H1 (cell line): ENCODE measurements around the gene TUBGCP2. TPM values are rescaled to one million over a fixed set of nuclear protein-coding genes. Genes with fewer than 3 reads are reported as not detected.

Experiments used
- CTCF ChIA-PET: fragments of 300-600 bp; sonication (Branson Sonifier 250); formaldehyde crosslinking; loops from one replicate; lab custom pipeline; 2021; ENCODE audit not compliant: partially characterized antibody; lab: Charles Lee
- POLR2A ChIA-PET: fragments of 300-600 bp; sonication (Branson Sonifier 250); formaldehyde crosslinking; loops from one replicate; lab custom pipeline; 2021; ENCODE audit warnings: inconsistent platforms; ENCODE audit not compliant: partially characterized antibody; lab: Charles Lee
- DNase-seq, 2 experiments: peaks; one replicate each; pipeline versions ENCODE4 v3.0.0 to v3.0.0-alpha.2; 2010 to 2022; ENCODE audit warnings: low spot score in 2 of 2, low read depth in 1 of 2, mixed read lengths in 1 of 2
- FAIRE-seq: peaks from 2 replicates; lab custom pipeline; 2011; peaks lifted over from hg19 to GRCh38; lab: Jason Lieb, UNC
- H2AFZ ChIP-seq: 2 replicates; pipeline ENCODE4 v1.8.1; 2012; ENCODE audit warnings: low read length, inconsistent platforms
- H2AK5ac ChIP-seq: 2 replicates; pipeline ENCODE4 v1.6.1; 2013; ENCODE audit warnings: low read depth, low read length
- H2BK120ac ChIP-seq: replicated peaks from 2 replicates; pipeline ENCODE3; 2013; ENCODE audit warnings: low read depth, low read length, inconsistent platforms
- H2BK12ac ChIP-seq: 2 replicates; pipeline ENCODE4 v1.6.1; 2013; ENCODE audit warnings: low read depth, low read length
- H2BK15ac ChIP-seq: 2 replicates; pipeline ENCODE4 v1.6.1; 2013; ENCODE audit warnings: low read length
- H2BK20ac ChIP-seq: 2 replicates; pipeline ENCODE4 v1.6.1; 2013; ENCODE audit warnings: low read length
- H2BK5ac ChIP-seq: 2 replicates; pipeline ENCODE4 v1.6.1; 2013; ENCODE audit warnings: low read depth, low read length
- H3K14ac ChIP-seq: 2 replicates; pipeline ENCODE4 v1.6.1; 2013; ENCODE audit warnings: inconsistent platforms; ENCODE audit not compliant: insufficient read length
- H3K18ac ChIP-seq: 2 replicates; pipeline ENCODE4 v1.6.1; 2013; ENCODE audit warnings: low read length; ENCODE audit errors: extremely low read depth
- H3K23ac ChIP-seq: 2 replicates; pipeline ENCODE4 v1.6.1; 2013; ENCODE audit warnings: inconsistent platforms; ENCODE audit not compliant: insufficient read length
- H3K23me2 ChIP-seq: 2 replicates; pipeline ENCODE4 v1.6.1; 2013; ENCODE audit warnings: low read depth, low read length
- H3K27ac ChIP-seq: 2 replicates; pipeline ENCODE4 v1.6.1; 2011; ENCODE audit warnings: low read depth, low read length, inconsistent platforms
- H3K27me3 ChIP-seq, 4 experiments: replicated peaks in 1 of 4; 1 replicate in 1 of 4; 2 replicates in 3 of 4; pipeline versions ENCODE4 v1.6.1 to v1.8.1; 2011 to 2013; ENCODE audit warnings: low read length in 3 of 4, mild to moderate bottlenecking in 3 of 4, inconsistent platforms in 2 of 4, mixed read lengths in 2 of 4, moderate library complexity in 1 of 4; ENCODE audit not compliant: control insufficient read depth in 3 of 4, insufficient read depth in 3 of 4; ENCODE audit errors: extremely low read depth in 1 of 4
- H3K36me3 ChIP-seq, 4 experiments: 2 replicates each; pipeline versions ENCODE4 v1.6.1 to v1.8.1; 2011 to 2013; ENCODE audit warnings: mild to moderate bottlenecking in 4 of 4, low read length in 3 of 4, moderate library complexity in 2 of 4, control low read depth in 1 of 4, inconsistent platforms in 1 of 4; ENCODE audit not compliant: insufficient read depth in 4 of 4, control insufficient read depth in 2 of 4
- H3K4ac ChIP-seq: replicated peaks from 2 replicates; pipeline ENCODE3; 2013; ENCODE audit warnings: low read length, low read depth, mixed read lengths, inconsistent platforms; ENCODE audit not compliant: insufficient read length
- H3K4me1 ChIP-seq, 4 experiments: replicated peaks in 1 of 4; 1 replicate in 1 of 4; 2 replicates in 3 of 4; pipeline versions ENCODE4 v1.6.1 to v1.8.1; 2011 to 2013; ENCODE audit warnings: low read length in 3 of 4, inconsistent platforms in 2 of 4, mixed read lengths in 1 of 4; ENCODE audit not compliant: insufficient read depth in 4 of 4, control insufficient read depth in 3 of 4
- H3K4me2 ChIP-seq, 2 experiments: 2 replicates each; pipeline versions ENCODE4 v1.6.1 to v1.8.1; 2011 to 2013; ENCODE audit warnings: low read depth in 2 of 2, low read length in 2 of 2, control low read depth in 1 of 2, inconsistent platforms in 1 of 2, mild to moderate bottlenecking in 1 of 2; ENCODE audit not compliant: insufficient read depth in 1 of 2
- H3K4me3 ChIP-seq, 4 experiments: fragments of 200-600, 300-600 bp in 1 of 4; sonication (generic), shearing (Covaris generic), sonication (Bioruptor Twin) in 1 of 4; 2 replicates each; pipeline versions ENCODE4 v1.5.1 to v1.8.1; 2011 to 2016; ENCODE audit warnings: low read length in 4 of 4, low read depth in 3 of 4, control low read depth in 2 of 4, inconsistent platforms in 2 of 4, mild to moderate bottlenecking in 2 of 4, mixed read lengths in 1 of 4, moderate library complexity in 1 of 4; ENCODE audit not compliant: insufficient read depth in 2 of 4; ENCODE audit errors: extremely low read depth in 1 of 4
- H3K56ac ChIP-seq: replicated peaks from 2 replicates; pipeline ENCODE3; 2013; ENCODE audit warnings: low read depth, mild to moderate bottlenecking, mixed read lengths, low read length, inconsistent platforms; ENCODE audit not compliant: insufficient read length
- H3K79me1 ChIP-seq: 2 replicates; pipeline ENCODE4 v1.6.1; 2013; ENCODE audit warnings: low read depth, low read length, control low read depth
- H3K79me2 ChIP-seq, 2 experiments: 2 replicates each; pipeline versions ENCODE4 v1.6.1 to v1.8.1; 2012 to 2013; ENCODE audit warnings: low read length in 2 of 2, mild to moderate bottlenecking in 2 of 2, inconsistent platforms in 1 of 2; ENCODE audit not compliant: insufficient read depth in 2 of 2, control insufficient read depth in 1 of 2
- H3K9ac ChIP-seq, 4 experiments: replicated peaks in 1 of 4; 1 replicate in 1 of 4; 2 replicates in 3 of 4; pipeline versions ENCODE4 v1.6.1 to v1.8.1; 2011 to 2013; ENCODE audit warnings: low read depth in 3 of 4, low read length in 3 of 4, control low read depth in 2 of 4, mild to moderate bottlenecking in 2 of 4, moderate library complexity in 2 of 4, inconsistent platforms in 1 of 4; ENCODE audit errors: extremely low read depth in 1 of 4
- H3K9me3 ChIP-seq, 2 experiments: 2 replicates each; pipeline versions ENCODE4 v1.6.1 to v1.8.1; 2012 to 2013; ENCODE audit warnings: mild to moderate bottlenecking in 2 of 2, moderate library complexity in 2 of 2, control low read depth in 1 of 2, inconsistent platforms in 1 of 2, low read depth in 1 of 2, low read length in 1 of 2, mixed read lengths in 1 of 2; ENCODE audit not compliant: insufficient read depth in 2 of 2
- H4K20me1 ChIP-seq, 2 experiments: replicated peaks in 1 of 2; 2 replicates each; pipeline versions ENCODE3 to v1.8.1; 2011 to 2013; ENCODE audit warnings: inconsistent platforms in 2 of 2, low read length in 2 of 2, mild to moderate bottlenecking in 1 of 2; ENCODE audit not compliant: insufficient read depth in 2 of 2, control insufficient read depth in 1 of 2
- H4K5ac ChIP-seq: 2 replicates; pipeline ENCODE4 v1.6.1; 2013; ENCODE audit warnings: low read length, low read depth, mixed read lengths, inconsistent platforms; ENCODE audit not compliant: insufficient read length
- H4K8ac ChIP-seq: 2 replicates; pipeline ENCODE4 v1.8.0; 2013; ENCODE audit warnings: mild to moderate bottlenecking, moderate library complexity, low read length, inconsistent platforms; ENCODE audit not compliant: insufficient read depth; ENCODE audit errors: extremely low read depth
- H4K91ac ChIP-seq: replicated peaks from 2 replicates; pipeline ENCODE3; 2013; ENCODE audit warnings: low read length, mixed read lengths, inconsistent platforms; ENCODE audit not compliant: insufficient read length
- BACH1 ChIP-seq: IDR thresholded peaks from 2 replicates; pipeline ENCODE4 v1.6.1; 2012; ENCODE audit warnings: low read length, improper control_type of control experiment
- NANOG ChIP-seq: IDR thresholded peaks from 2 replicates; pipeline ENCODE4 v1.6.1; 2011; ENCODE audit warnings: low read length, low read depth, mild to moderate bottlenecking, inconsistent platforms; ENCODE audit not compliant: insufficient read depth, poor library complexity, severe bottlenecking
- SIX5 ChIP-seq: IDR thresholded peaks from 2 replicates; pipeline ENCODE4 v1.6.1; 2011; ENCODE audit warnings: mild to moderate bottlenecking, low read depth, low read length
- SUZ12 ChIP-seq: fragments of 200-600 bp; sonication (generic); IDR thresholded peaks from 2 replicates; pipeline ENCODE4 v1.6.1; 2012; ENCODE audit warnings: mild to moderate bottlenecking, inconsistent platforms, low read length, moderate library complexity, mixed read lengths
- TAF7 ChIP-seq: optimal IDR thresholded peaks from 2 replicates; pipeline ENCODE3; 2011; ENCODE audit warnings: low read depth, mild to moderate bottlenecking, inconsistent platforms, low read length, moderate library complexity, borderline replicate concordance
- TBP ChIP-seq: IDR thresholded peaks from 2 replicates; pipeline ENCODE4 v1.6.1; 2011; ENCODE audit warnings: low read depth, low read length, improper control_type of control experiment
- TEAD4 ChIP-seq: IDR thresholded peaks from 2 replicates; pipeline ENCODE4 v1.6.1; 2012; ENCODE audit warnings: low read depth, low read length, inconsistent platforms, mixed read lengths
- WGBS, 2 experiments: shearing (Covaris generic) in 1 of 2; methylation state at CpG; one replicate each; pipeline versions ENCODE4 v1.1.6 to v1.1.7; 2013 to 2015; ENCODE audit warnings: low lambda C conversion rate in 2 of 2, mixed read lengths in 2 of 2, inconsistent platforms in 1 of 2, low coverage in 1 of 2, missing lambda C conversion rate in 1 of 2; ENCODE audit not compliant: insufficient replicate concordance in 2 of 2, insufficient coverage in 1 of 2, insufficient read length in 1 of 2; ENCODE audit errors: extremely low coverage in 1 of 2, missing lambda C conversion rate in 1 of 2; 5-methylcytosine and 5-hydroxymethylcytosine counted together
- polyA plus RNA-seq, 7 experiments: library from polyadenylated mRNA; depleted of rRNA in 3 of 7; stranded (reverse) in 5 of 7; unstranded in 2 of 7; fragments of >200 nt in 5 of 7; fragments of 200-250 nt in 2 of 7; gene quantifications; 1 replicate in 5 of 7; 2 replicates in 1 of 7; 4 replicates in 1 of 7; pipeline versions ENCODE4 v1.2.1 to v1.2.3, GENCODE V29; 2011 to 2013; ENCODE audit warnings: missing spikeins in 2 of 7, mixed read lengths in 2 of 7
- total RNA-seq: library from RNA; stranded (reverse); fragmentation: NEBNext Ultra II Directional; extraction: Animal tissue kit (Norgen Biotek cat#: 25700); gene quantifications from 2 replicates; pipeline ENCODE4 v1.2.1, GENCODE V29; 2021

The TUBGCP2 gene
- total and polyA plus RNA-seq, 2 of the 8 experiments (the other 6 are each of a cell fraction or from before 2014, with no cell fraction given): 34.9 to 51.9 TPM

- Histone ChIP-seq H3K4me2 (peak overlapping the region; percentile 52 to 91), H2BK120ac (no peak overlapping the region), H3K23ac (no peak overlapping the region), H2AK5ac (peak overlapping the region; percentile 75; the same call in 1 of the 2 replicates), H3K23me2 (peaks cover 13% of the 10 kb centered on the region; the same call in 1 of the 2 replicates), H3K4ac (no peak overlapping the region), H3K9me3 (peaks cover 0 to 8% of the 10 kb centered on the region in 2 experiments; a peak in 1 of 4 replicates), H3K18ac (peak overlapping the region; percentile 97), H3K36me3 (peaks cover 0 to 12% (median 4%) of the 10 kb centered on the region in 4 experiments; a peak in 3 of 8 replicates), H3K27me3 (peaks cover 34 to 54% (median 51%) of the 10 kb centered on the region in 4 experiments), H3K4me3 (peak overlapping the region in 2 of 4 experiments; percentile 54 to 63; a peak in 2 of 8 replicates), H2BK20ac (no peak overlapping the region; the same call in 1 of the 2 replicates), H3K79me2 (no peaks in the 10 kb centered on the region), H4K91ac (peak overlapping the region; percentile 72), H3K9ac (no peak overlapping the region), H3K4me1 (peaks cover 0 to 35% (median 20%) of the 10 kb centered on the region in 4 experiments; a peak in 6 of 7 replicates), H2BK12ac (peak overlapping the region; percentile 87; the same call in 1 of the 2 replicates), H2BK15ac (no peak overlapping the region), H4K8ac (no peak overlapping the region), H4K5ac (no peak overlapping the region), H4K20me1 (no peaks in the 10 kb centered on the region), H2AFZ (no peak overlapping the region), H3K56ac (peak overlapping the region; percentile 26), H3K79me1 (no peaks in the 10 kb centered on the region; the same call in 1 of the 2 replicates), H3K27ac (no peak overlapping the region), H3K14ac (no peak overlapping the region), H2BK5ac (peak overlapping the region; percentile 87; the same call in 1 of the 2 replicates)
- DNase-seq: peak in 1 of 2 experiments; percentile 53
- TF ChIP-seq TBP (no peak), SUZ12 (peak; percentile 26; the same call in 1 of the 2 replicates), BACH1 (no peak), TEAD4 (no peak), NANOG (peak; percentile 85), SIX5 (no peak), TAF7 (no peak)
- FAIRE-seq: no peak
- CTCF ChIA-PET: interaction anchor here (0.8 to 1.3 kb wide), 3 partner anchors 14 to 765 kb away, joined by 3 to 4 read pairs (median 3); no protein-coding TSS in a partner anchor
- 52% methylated on average over 11 of the region's 11 CpGs; no CpG with 5 or more reads in 1 of the 2 experiments for WGBS, 2 experiments
- POLR2A ChIA-PET: interaction anchor here (0.9 to 1.4 kb wide), 4 partner anchors 11 to 72 kb away, joined by 3 to 5 read pairs (median 4); no protein-coding TSS in a partner anchor
These were observed 76.6 kb downstream of the TUBGCP2 start for GRCh38 chr10:133231946-133232574.
